ENCODE results near the gene USP6. TPM values are rescaled to one million over a fixed set of nuclear protein-coding genes. Genes with fewer than 3 reads are reported as not detected.

The USP6 gene
- total RNA-seq, 2 donors from 2014 or later: 0.13 TPM

DNA sequence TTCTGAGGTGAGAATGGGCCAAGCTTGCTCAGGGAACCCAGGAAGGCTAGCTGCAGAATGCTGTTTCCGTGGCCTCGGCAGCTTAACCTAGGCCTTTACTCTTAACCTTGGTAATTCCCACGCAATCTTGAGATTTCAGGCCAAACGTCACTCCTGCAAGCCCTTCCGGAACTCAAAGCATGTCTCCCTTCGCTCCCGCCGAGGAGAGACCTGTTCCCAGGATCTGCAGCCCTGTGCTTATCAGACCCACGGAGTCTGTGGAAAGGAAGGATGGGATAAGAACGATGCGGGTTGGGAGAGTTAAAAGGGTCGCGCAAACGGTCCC lies 38.1 kb upstream of the USP6 start:
- peak overlapping the region; percentile 59 for H3K4me3 Mint-ChIP-seq
- H3K4me3 ChIP-seq (ENCODE audit: low read length): no peak overlapping the region
- H3K36me3 Mint-ChIP-seq (ENCODE audit: low read depth): peaks cover 1% of the 10 kb centered on the region
- H3K27ac Mint-ChIP-seq: no peak overlapping the region
- H3K9ac ChIP-seq (ENCODE audit: extremely low read depth, low read length, poor library complexity, severe bottlenecking): no peak overlapping the region
- WGBS, 2 experiments (ENCODE audit: insufficient coverage in 1 of 2, insufficient read length in 1 of 2): 96% methylated on average over 14 of the region's 14 CpGs
- no peak for DNase-seq
- H3K27me3 Mint-ChIP-seq (ENCODE audit: insufficient read depth): peaks cover 36% of the 10 kb centered on the region
- no peaks in the 10 kb centered on the region for H3K36me3 ChIP-seq (ENCODE audit: control insufficient read depth, insufficient read depth, low read length)
- no peaks in the 10 kb centered on the region for H3K27me3 ChIP-seq (ENCODE audit: control insufficient read depth, insufficient read depth, low read length, poor library complexity, severe bottlenecking)
- H3K27ac ChIP-seq (ENCODE audit: low read depth, low read length): no peak overlapping the region
- H3K9me3 ChIP-seq (ENCODE audit: control insufficient read depth, low read length): peaks cover 7% of the 10 kb centered on the region
- H3K4me1 ChIP-seq (ENCODE audit: control insufficient read depth, insufficient read depth, low read length): no peaks in the 10 kb centered on the region
- H3K9me3 Mint-ChIP-seq: peaks cover 28% of the 10 kb centered on the region
- TF ChIP-seq, protein P1, sequence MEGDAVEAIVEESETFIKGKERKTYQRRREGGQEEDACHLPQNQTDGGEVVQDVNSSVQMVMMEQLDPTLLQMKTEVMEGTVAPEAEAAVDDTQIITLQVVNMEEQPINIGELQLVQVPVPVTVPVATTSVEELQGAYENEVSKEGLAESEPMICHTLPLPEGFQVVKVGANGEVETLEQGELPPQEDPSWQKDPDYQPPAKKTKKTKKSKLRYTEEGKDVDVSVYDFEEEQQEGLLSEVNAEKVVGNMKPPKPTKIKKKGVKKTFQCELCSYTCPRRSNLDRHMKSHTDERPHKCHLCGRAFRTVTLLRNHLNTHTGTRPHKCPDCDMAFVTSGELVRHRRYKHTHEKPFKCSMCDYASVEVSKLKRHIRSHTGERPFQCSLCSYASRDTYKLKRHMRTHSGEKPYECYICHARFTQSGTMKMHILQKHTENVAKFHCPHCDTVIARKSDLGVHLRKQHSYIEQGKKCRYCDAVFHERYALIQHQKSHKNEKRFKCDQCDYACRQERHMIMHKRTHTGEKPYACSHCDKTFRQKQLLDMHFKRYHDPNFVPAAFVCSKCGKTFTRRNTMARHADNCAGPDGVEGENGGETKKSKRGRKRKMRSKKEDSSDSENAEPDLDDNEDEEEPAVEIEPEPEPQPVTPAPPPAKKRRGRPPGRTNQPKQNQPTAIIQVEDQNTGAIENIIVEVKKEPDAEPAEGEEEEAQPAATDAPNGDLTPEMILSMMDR (conservative IDR thresholded peaks at IDR 0.05): no peak
- peaks cover 3% of the 10 kb centered on the region for H3K4me1 Mint-ChIP-seq

DNA sequence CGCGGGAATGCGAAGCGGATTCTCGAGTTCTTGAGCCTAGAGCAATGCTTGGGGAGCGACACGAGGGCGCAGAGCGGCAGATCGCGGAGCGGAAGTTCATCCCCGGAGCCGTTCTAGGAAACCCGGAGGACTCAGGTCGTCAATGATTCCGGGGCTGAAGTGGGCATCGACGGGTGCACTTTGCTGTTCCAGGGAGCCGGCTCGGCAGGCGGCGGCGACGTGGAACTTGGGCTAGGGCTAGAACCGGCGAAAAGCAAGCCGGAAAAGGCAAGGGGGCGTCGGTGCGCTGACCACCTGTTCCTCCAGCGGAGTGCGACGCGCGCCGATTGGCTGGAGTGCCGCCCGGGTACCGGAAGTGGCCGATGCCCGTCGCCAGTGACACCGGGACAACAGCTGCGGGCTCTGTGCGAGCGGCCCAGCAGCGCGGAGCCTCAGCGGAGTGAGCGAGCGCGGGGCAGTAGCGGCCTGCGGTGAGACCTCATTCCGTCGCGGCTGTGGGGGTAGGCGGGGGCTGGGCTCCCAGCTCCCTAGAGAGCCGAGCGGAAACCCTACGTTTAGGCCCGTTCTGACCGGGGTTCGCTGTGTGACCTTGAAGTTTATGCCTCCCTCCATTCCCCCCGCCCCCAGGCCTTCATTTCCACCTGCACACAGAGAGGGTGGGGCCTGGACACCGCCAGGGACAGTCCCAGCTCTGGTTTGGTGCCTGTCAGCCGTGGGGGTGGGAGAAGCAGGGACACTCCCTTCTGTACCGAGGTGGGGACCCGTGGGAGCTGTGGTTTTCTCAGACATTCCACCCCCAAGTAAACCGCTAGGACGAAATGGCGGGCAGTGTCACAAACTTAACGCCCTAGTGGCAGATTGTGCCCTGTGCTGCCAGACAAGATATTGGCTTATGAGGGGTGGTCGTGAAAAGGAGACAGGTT lies 37.5 kb upstream of the USP6 start, which contains the start of gene ZFP3:
ZFP3 (plus strand) TSS at position 362 of the 923 bp plus-strand sequence. CDS start 13,038 bp downstream, outside the sequence.
- H3K27me3 ChIP-seq (ENCODE audit: control insufficient read depth, insufficient read depth, low read length, poor library complexity, severe bottlenecking): no peaks in the 10 kb centered on the region
- H3K4me3 ChIP-seq (ENCODE audit: low read length): no peak within 1 kb of the TSS
- 87 to 94% methylated on average over 25 to 75 of the region's 75 CpGs for WGBS, 2 experiments (ENCODE audit: insufficient coverage in 1 of 2, insufficient read length in 1 of 2)
- H3K4me1 ChIP-seq (ENCODE audit: control insufficient read depth, insufficient read depth, low read length): no peaks in the 10 kb centered on the region
- Mint-ChIP-seq H3K27ac (no peak within 1 kb of the TSS), H3K9me3 (peaks cover 32% of the 10 kb centered on the region), H3K4me3 (peak within 1 kb of the TSS; percentile 59), H3K4me1 (peaks cover 3% of the 10 kb centered on the region), H3K27me3 (ENCODE audit: insufficient read depth) (peaks cover 36% of the 10 kb centered on the region), H3K36me3 (ENCODE audit: low read depth) (peaks cover 1% of the 10 kb centered on the region)
- TF ChIP-seq, protein P1 (conservative IDR thresholded peaks at IDR 0.05): peak; percentile 30
- DNase-seq: peak; percentile 70
- no peak within 1 kb of the TSS for H3K9ac ChIP-seq (ENCODE audit: extremely low read depth, low read length, poor library complexity, severe bottlenecking)
- H3K9me3 ChIP-seq (ENCODE audit: control insufficient read depth, low read length): peaks cover 7% of the 10 kb centered on the region
- no peaks in the 10 kb centered on the region for H3K36me3 ChIP-seq (ENCODE audit: control insufficient read depth, insufficient read depth, low read length)
- H3K27ac ChIP-seq (ENCODE audit: low read depth, low read length): no peak within 1 kb of the TSS

DNA sequence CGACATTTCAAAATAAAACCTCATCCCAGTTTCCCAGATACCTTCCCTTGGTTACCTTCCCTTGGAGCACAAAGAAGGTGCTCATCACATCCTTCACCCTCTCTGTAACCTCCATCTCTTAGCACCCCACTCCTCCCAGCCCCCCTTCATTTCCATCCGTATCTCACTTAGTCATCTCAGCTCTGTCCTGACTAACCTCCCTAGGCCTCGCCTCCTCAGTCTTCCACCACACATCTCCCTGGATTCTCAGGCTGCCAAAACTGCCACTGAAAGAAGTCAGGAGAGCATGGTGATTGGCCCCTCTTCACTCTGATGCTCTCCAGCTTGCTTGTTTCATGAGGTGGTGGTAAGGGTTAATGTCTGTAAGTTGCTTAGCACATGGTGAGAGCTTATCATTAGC lies 35.2 kb upstream of the USP6 start:
- Mint-ChIP-seq H3K4me1 (no peaks in the 10 kb centered on the region), H3K36me3 (ENCODE audit: low read depth) (peaks cover 10% of the 10 kb centered on the region), H3K27ac (no peak overlapping the region), H3K27me3 (ENCODE audit: insufficient read depth) (peaks cover 35% of the 10 kb centered on the region), H3K4me3 (no peak overlapping the region), H3K9me3 (peaks cover 45% of the 10 kb centered on the region)
- no peaks in the 10 kb centered on the region for H3K36me3 ChIP-seq (ENCODE audit: control insufficient read depth, insufficient read depth, low read length)
- H3K27ac ChIP-seq (ENCODE audit: low read depth, low read length): no peak overlapping the region
- WGBS, 2 experiments (ENCODE audit: insufficient coverage in 1 of 2, insufficient read length in 1 of 2): 82 to 100% methylated on average over 1 to 3 of the region's 3 CpGs
- no peaks in the 10 kb centered on the region for H3K27me3 ChIP-seq (ENCODE audit: control insufficient read depth, insufficient read depth, low read length, poor library complexity, severe bottlenecking)
- H3K4me1 ChIP-seq (ENCODE audit: control insufficient read depth, insufficient read depth, low read length): no peaks in the 10 kb centered on the region
- TF ChIP-seq, protein P1 (conservative IDR thresholded peaks at IDR 0.05): no peak
- H3K4me3 ChIP-seq (ENCODE audit: low read length): no peak overlapping the region
- H3K9me3 ChIP-seq (ENCODE audit: control insufficient read depth, low read length): peaks cover 7% of the 10 kb centered on the region
- H3K9ac ChIP-seq (ENCODE audit: extremely low read depth, low read length, poor library complexity, severe bottlenecking): no peak overlapping the region
- no peak for DNase-seq
